H1 (cell line): Measurements from ENCODE around the gene DNAH10. TPM values are rescaled to one million over a fixed set of nuclear protein-coding genes. Genes with fewer than 3 reads are reported as not detected.

Source experiments
- CTCF ChIA-PET: fragments of 300-600 bp; sonication (Branson Sonifier 250); formaldehyde crosslinking; loops from one replicate; lab custom pipeline; 2021; ENCODE audit not compliant: partially characterized antibody; lab: Charles Lee
- POLR2A ChIA-PET: fragments of 300-600 bp; sonication (Branson Sonifier 250); formaldehyde crosslinking; loops from one replicate; lab custom pipeline; 2021; ENCODE audit warnings: inconsistent platforms; ENCODE audit not compliant: partially characterized antibody; lab: Charles Lee
- DNase-seq, 2 experiments: peaks; one replicate each; pipeline versions ENCODE4 v3.0.0 to v3.0.0-alpha.2; 2010 to 2022; ENCODE audit warnings: low spot score in 2 of 2, low read depth in 1 of 2, mixed read lengths in 1 of 2
- FAIRE-seq: peaks from 2 replicates; lab custom pipeline; 2011; peaks lifted over from hg19 to GRCh38; lab: Jason Lieb, UNC
- H2AFZ ChIP-seq: 2 replicates; pipeline ENCODE4 v1.8.1; 2012; ENCODE audit warnings: low read length, inconsistent platforms
- H2AK5ac ChIP-seq: 2 replicates; pipeline ENCODE4 v1.6.1; 2013; ENCODE audit warnings: low read depth, low read length
- H2BK120ac ChIP-seq: replicated peaks from 2 replicates; pipeline ENCODE3; 2013; ENCODE audit warnings: low read depth, low read length, inconsistent platforms
- H2BK12ac ChIP-seq: 2 replicates; pipeline ENCODE4 v1.6.1; 2013; ENCODE audit warnings: low read depth, low read length
- H2BK15ac ChIP-seq: 2 replicates; pipeline ENCODE4 v1.6.1; 2013; ENCODE audit warnings: low read length
- H2BK20ac ChIP-seq: 2 replicates; pipeline ENCODE4 v1.6.1; 2013; ENCODE audit warnings: low read length
- H2BK5ac ChIP-seq: 2 replicates; pipeline ENCODE4 v1.6.1; 2013; ENCODE audit warnings: low read depth, low read length
- H3K14ac ChIP-seq: 2 replicates; pipeline ENCODE4 v1.6.1; 2013; ENCODE audit warnings: inconsistent platforms; ENCODE audit not compliant: insufficient read length
- H3K18ac ChIP-seq: 2 replicates; pipeline ENCODE4 v1.6.1; 2013; ENCODE audit warnings: low read length; ENCODE audit errors: extremely low read depth
- H3K23ac ChIP-seq: 2 replicates; pipeline ENCODE4 v1.6.1; 2013; ENCODE audit warnings: inconsistent platforms; ENCODE audit not compliant: insufficient read length
- H3K23me2 ChIP-seq: 2 replicates; pipeline ENCODE4 v1.6.1; 2013; ENCODE audit warnings: low read depth, low read length
- H3K27ac ChIP-seq: 2 replicates; pipeline ENCODE4 v1.6.1; 2011; ENCODE audit warnings: low read depth, low read length, inconsistent platforms
- H3K27me3 ChIP-seq, 4 experiments: replicated peaks in 1 of 4; 1 replicate in 1 of 4; 2 replicates in 3 of 4; pipeline versions ENCODE4 v1.6.1 to v1.8.1; 2011 to 2013; ENCODE audit warnings: low read length in 3 of 4, mild to moderate bottlenecking in 3 of 4, inconsistent platforms in 2 of 4, mixed read lengths in 2 of 4, moderate library complexity in 1 of 4; ENCODE audit not compliant: control insufficient read depth in 3 of 4, insufficient read depth in 3 of 4; ENCODE audit errors: extremely low read depth in 1 of 4
- H3K36me3 ChIP-seq, 4 experiments: 2 replicates each; pipeline versions ENCODE4 v1.6.1 to v1.8.1; 2011 to 2013; ENCODE audit warnings: mild to moderate bottlenecking in 4 of 4, low read length in 3 of 4, moderate library complexity in 2 of 4, control low read depth in 1 of 4, inconsistent platforms in 1 of 4; ENCODE audit not compliant: insufficient read depth in 4 of 4, control insufficient read depth in 2 of 4
- H3K4ac ChIP-seq: replicated peaks from 2 replicates; pipeline ENCODE3; 2013; ENCODE audit warnings: low read length, low read depth, mixed read lengths, inconsistent platforms; ENCODE audit not compliant: insufficient read length
- H3K4me1 ChIP-seq, 4 experiments: replicated peaks in 1 of 4; 1 replicate in 1 of 4; 2 replicates in 3 of 4; pipeline versions ENCODE4 v1.6.1 to v1.8.1; 2011 to 2013; ENCODE audit warnings: low read length in 3 of 4, inconsistent platforms in 2 of 4, mixed read lengths in 1 of 4; ENCODE audit not compliant: insufficient read depth in 4 of 4, control insufficient read depth in 3 of 4
- H3K4me2 ChIP-seq, 2 experiments: 2 replicates each; pipeline versions ENCODE4 v1.6.1 to v1.8.1; 2011 to 2013; ENCODE audit warnings: low read depth in 2 of 2, low read length in 2 of 2, control low read depth in 1 of 2, inconsistent platforms in 1 of 2, mild to moderate bottlenecking in 1 of 2; ENCODE audit not compliant: insufficient read depth in 1 of 2
- H3K4me3 ChIP-seq, 4 experiments: fragments of 200-600, 300-600 bp in 1 of 4; sonication (generic), shearing (Covaris generic), sonication (Bioruptor Twin) in 1 of 4; 2 replicates each; pipeline versions ENCODE4 v1.5.1 to v1.8.1; 2011 to 2016; ENCODE audit warnings: low read length in 4 of 4, low read depth in 3 of 4, control low read depth in 2 of 4, inconsistent platforms in 2 of 4, mild to moderate bottlenecking in 2 of 4, mixed read lengths in 1 of 4, moderate library complexity in 1 of 4; ENCODE audit not compliant: insufficient read depth in 2 of 4; ENCODE audit errors: extremely low read depth in 1 of 4
- H3K56ac ChIP-seq: replicated peaks from 2 replicates; pipeline ENCODE3; 2013; ENCODE audit warnings: low read depth, mild to moderate bottlenecking, mixed read lengths, low read length, inconsistent platforms; ENCODE audit not compliant: insufficient read length
- H3K79me1 ChIP-seq: 2 replicates; pipeline ENCODE4 v1.6.1; 2013; ENCODE audit warnings: low read depth, low read length, control low read depth
- H3K79me2 ChIP-seq, 2 experiments: 2 replicates each; pipeline versions ENCODE4 v1.6.1 to v1.8.1; 2012 to 2013; ENCODE audit warnings: low read length in 2 of 2, mild to moderate bottlenecking in 2 of 2, inconsistent platforms in 1 of 2; ENCODE audit not compliant: insufficient read depth in 2 of 2, control insufficient read depth in 1 of 2
- H3K9ac ChIP-seq, 4 experiments: replicated peaks in 1 of 4; 1 replicate in 1 of 4; 2 replicates in 3 of 4; pipeline versions ENCODE4 v1.6.1 to v1.8.1; 2011 to 2013; ENCODE audit warnings: low read depth in 3 of 4, low read length in 3 of 4, control low read depth in 2 of 4, mild to moderate bottlenecking in 2 of 4, moderate library complexity in 2 of 4, inconsistent platforms in 1 of 4; ENCODE audit errors: extremely low read depth in 1 of 4
- H3K9me3 ChIP-seq, 2 experiments: 2 replicates each; pipeline versions ENCODE4 v1.6.1 to v1.8.1; 2012 to 2013; ENCODE audit warnings: mild to moderate bottlenecking in 2 of 2, moderate library complexity in 2 of 2, control low read depth in 1 of 2, inconsistent platforms in 1 of 2, low read depth in 1 of 2, low read length in 1 of 2, mixed read lengths in 1 of 2; ENCODE audit not compliant: insufficient read depth in 2 of 2
- H4K20me1 ChIP-seq, 2 experiments: replicated peaks in 1 of 2; 2 replicates each; pipeline versions ENCODE3 to v1.8.1; 2011 to 2013; ENCODE audit warnings: inconsistent platforms in 2 of 2, low read length in 2 of 2, mild to moderate bottlenecking in 1 of 2; ENCODE audit not compliant: insufficient read depth in 2 of 2, control insufficient read depth in 1 of 2
- H4K5ac ChIP-seq: 2 replicates; pipeline ENCODE4 v1.6.1; 2013; ENCODE audit warnings: low read length, low read depth, mixed read lengths, inconsistent platforms; ENCODE audit not compliant: insufficient read length
- H4K8ac ChIP-seq: 2 replicates; pipeline ENCODE4 v1.8.0; 2013; ENCODE audit warnings: mild to moderate bottlenecking, moderate library complexity, low read length, inconsistent platforms; ENCODE audit not compliant: insufficient read depth; ENCODE audit errors: extremely low read depth
- H4K91ac ChIP-seq: replicated peaks from 2 replicates; pipeline ENCODE3; 2013; ENCODE audit warnings: low read length, mixed read lengths, inconsistent platforms; ENCODE audit not compliant: insufficient read length
- CBX8 ChIP-seq: fragments of 300-800, 300-1000 bp; sonication (generic); IDR thresholded peaks from 2 replicates; pipeline ENCODE4 v1.7.1; 2016; ENCODE audit warnings: low read depth, low read length, borderline replicate concordance
- CEBPB ChIP-seq: IDR thresholded peaks from 2 replicates; pipeline ENCODE4 v1.6.1; 2012; ENCODE audit warnings: low read depth, low read length
- EGR1 ChIP-seq: IDR thresholded peaks from 2 replicates; pipeline ENCODE4 v1.6.1; 2011; ENCODE audit warnings: low read depth, low read length, borderline replicate concordance
- GABPA ChIP-seq: IDR thresholded peaks from 2 replicates; pipeline ENCODE4 v1.6.1; 2011; ENCODE audit warnings: mild to moderate bottlenecking, low read length, moderate library complexity, borderline replicate concordance; ENCODE audit not compliant: insufficient read depth
- GTF2F1 ChIP-seq: IDR thresholded peaks from 2 replicates; pipeline ENCODE4 v1.6.1; 2012; ENCODE audit warnings: low read depth, low read length, improper control_type of control experiment, borderline replicate concordance
- HDAC2 ChIP-seq, 2 experiments: fragments of 300-600 bp in 1 of 2; sonication (generic) in 1 of 2; IDR thresholded peaks; 2 replicates each; pipeline ENCODE4 v1.6.1; 2011 to 2012; ENCODE audit warnings: low read depth in 2 of 2, low read length in 2 of 2, mild to moderate bottlenecking in 2 of 2, moderate library complexity in 2 of 2, borderline replicate concordance in 1 of 2, inconsistent platforms in 1 of 2
- JUN ChIP-seq: IDR thresholded peaks from 2 replicates; pipeline ENCODE4 v1.6.1; 2011; ENCODE audit warnings: low read depth, mild to moderate bottlenecking, improper control_type of control experiment, low read length
- KDM1A ChIP-seq: fragments of 200-600, 300-600 bp; sonication (generic); IDR thresholded peaks from 2 replicates; pipeline ENCODE4 v1.7.1; 2016; ENCODE audit warnings: mild to moderate bottlenecking, low read length, borderline replicate concordance
- NRF1 ChIP-seq: IDR thresholded peaks from 2 replicates; pipeline ENCODE4 v1.6.1; 2011; ENCODE audit warnings: mild to moderate bottlenecking, low read depth, low read length, improper control_type of control experiment
- POLR2A ChIP-seq, 2 experiments: IDR thresholded peaks; 1 replicate in 1 of 2; 2 replicates in 1 of 2; pipeline ENCODE4 v1.6.1; 2011; ENCODE audit warnings: low read depth in 2 of 2, low read length in 2 of 2, mild to moderate bottlenecking in 2 of 2; ENCODE audit errors: control extremely low read depth in 1 of 2
- RXRA ChIP-seq: IDR thresholded peaks from 2 replicates; pipeline ENCODE4 v1.6.1; 2011; ENCODE audit warnings: low read depth, mild to moderate bottlenecking, low read length, moderate library complexity; ENCODE audit not compliant: insufficient read depth
- SIRT6 ChIP-seq: IDR thresholded peaks from one replicate; pipeline ENCODE4 v1.7.1; 2012; ENCODE audit warnings: low read length, inconsistent platforms
- SP1 ChIP-seq: IDR thresholded peaks from 2 replicates; pipeline ENCODE4 v1.6.1; 2011; ENCODE audit warnings: low read depth, low read length
- WGBS, 2 experiments: shearing (Covaris generic) in 1 of 2; methylation state at CpG; one replicate each; pipeline versions ENCODE4 v1.1.6 to v1.1.7; 2013 to 2015; ENCODE audit warnings: low lambda C conversion rate in 2 of 2, mixed read lengths in 2 of 2, inconsistent platforms in 1 of 2, low coverage in 1 of 2, missing lambda C conversion rate in 1 of 2; ENCODE audit not compliant: insufficient replicate concordance in 2 of 2, insufficient coverage in 1 of 2, insufficient read length in 1 of 2; ENCODE audit errors: extremely low coverage in 1 of 2, missing lambda C conversion rate in 1 of 2; 5-methylcytosine and 5-hydroxymethylcytosine counted together
- polyA plus RNA-seq, 7 experiments: library from polyadenylated mRNA; depleted of rRNA in 3 of 7; stranded (reverse) in 5 of 7; unstranded in 2 of 7; fragments of >200 nt in 5 of 7; fragments of 200-250 nt in 2 of 7; gene quantifications; 1 replicate in 5 of 7; 2 replicates in 1 of 7; 4 replicates in 1 of 7; pipeline versions ENCODE4 v1.2.1 to v1.2.3, GENCODE V29; 2011 to 2013; ENCODE audit warnings: missing spikeins in 2 of 7, mixed read lengths in 2 of 7
- total RNA-seq: library from RNA; stranded (reverse); fragmentation: NEBNext Ultra II Directional; extraction: Animal tissue kit (Norgen Biotek cat#: 25700); gene quantifications from 2 replicates; pipeline ENCODE4 v1.2.1, GENCODE V29; 2021

The DNAH10 gene
- total and polyA plus RNA-seq, 2 of the 8 experiments (the other 6 are each of a cell fraction or from before 2014, with no cell fraction given) = 0.02 to 0.24 TPM

DNA sequence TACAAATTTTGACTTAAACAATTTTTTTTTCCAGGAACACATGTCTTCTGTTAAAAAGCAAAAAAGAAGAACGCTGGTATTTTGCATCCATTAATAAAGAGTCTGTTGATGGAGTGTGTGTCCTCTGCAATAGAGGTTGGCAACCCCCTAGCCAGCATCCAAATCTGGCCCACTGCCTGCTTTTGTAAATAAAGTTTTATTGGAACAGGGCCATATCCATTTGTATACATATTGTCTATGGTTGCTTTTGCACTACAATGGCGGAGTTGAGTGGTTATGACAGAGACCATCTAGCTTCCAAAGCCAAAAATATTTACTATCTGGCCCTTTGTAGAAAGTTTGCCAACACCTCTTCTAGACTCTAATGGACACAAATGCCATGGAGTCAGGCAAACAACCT lies 160.9 kb downstream of the DNAH10 start:
- Histone ChIP-seq H2AFZ (no peak overlapping the region), H2BK20ac (no peak overlapping the region), H3K36me3 (no peaks in the 10 kb centered on the region), H3K14ac (no peak overlapping the region), H3K4ac (no peak overlapping the region), H3K18ac (no peak overlapping the region), H3K23ac (no peak overlapping the region), H3K4me1 (no peaks in the 10 kb centered on the region), H4K5ac (no peak overlapping the region), H4K91ac (no peak overlapping the region), H2BK15ac (no peak overlapping the region), H2BK5ac (no peak overlapping the region), H3K9me3 (no peaks in the 10 kb centered on the region), H3K23me2 (no peaks in the 10 kb centered on the region; the same call in 1 of the 2 replicates), H3K4me2 (no peak overlapping the region), H3K4me3 (no peak overlapping the region), H2AK5ac (no peak overlapping the region), H3K27me3 (no peaks in the 10 kb centered on the region; a peak in 1 of 7 replicates), H2BK120ac (no peak overlapping the region), H4K8ac (no peak overlapping the region), H3K79me2 (no peaks in the 10 kb centered on the region), H4K20me1 (no peaks in the 10 kb centered on the region), H3K79me1 (no peaks in the 10 kb centered on the region), H3K27ac (no peak overlapping the region), H3K56ac (no peak overlapping the region), H2BK12ac (no peak overlapping the region), H3K9ac (no peak overlapping the region)
- ChIA-PET POLR2A (no interaction called here), CTCF (interaction anchor here (1.0 to 1.4 kb wide), 4 partner anchors 8 to 109 kb away, joined by 3 to 5 read pairs (median 4); no protein-coding TSS in a partner anchor)
- TF ChIP-seq CBX8 = no peak
- no peak for TF ChIP-seq KDM1A
- TF ChIP-seq GABPA = no peak
- TF ChIP-seq RXRA = no peak
- TF ChIP-seq JUN = no peak
- no peak for TF ChIP-seq GTF2F1
- no peak for TF ChIP-seq SIRT6
- TF ChIP-seq SP1 = no peak
- TF ChIP-seq POLR2A (IDR thresholded peaks at IDR 0.05; ENCODE audit: control extremely low read depth in 1 of 2, low read depth in 2 of 2, low read length in 2 of 2) = no peak
- no peak for TF ChIP-seq HDAC2 (IDR thresholded peaks at IDR 0.05; ENCODE audit: borderline replicate concordance in 1 of 2, low read depth in 2 of 2, low read length in 2 of 2)
- TF ChIP-seq EGR1 = no peak
- no peak for TF ChIP-seq CEBPB
- no peak for TF ChIP-seq NRF1
- 78% methylated on average over 2 of the region's 2 CpGs; no CpG with 5 or more reads in 1 of the 2 experiments for WGBS, 2 experiments
- DNase-seq (no peak), FAIRE-seq (no peak)
